Tibial artery (tissue), 4 donors: ENCODE results near the gene RIOX2.

Experiments
- DNase-seq, 2 donors: peaks; one replicate each; pipeline ENCODE4 v3.0.0-alpha.2; 2019
- H3K27ac ChIP-seq, 2 donors: fragments of 200-600 bp; sonication (generic) in 1 of 2; 1 replicate in 1 of 2; 2 replicates in 1 of 2; pipeline ENCODE4 v1.5.1; 2018 to 2019; ENCODE audit warnings: mild to moderate bottlenecking in 1 of 2
- H3K27me3 ChIP-seq, 2 donors: fragments of 200-600 bp; sonication (generic) in 1 of 2; one replicate each; pipeline versions ENCODE4 v1.5.1 to v1.6.0; 2016 to 2019
- H3K36me3 ChIP-seq, 3 donors: fragments of 200-600 bp; sonication (generic) in 2 of 3; one replicate each; pipeline ENCODE4 v1.5.1; 2016 to 2019; ENCODE audit warnings: mild to moderate bottlenecking in 2 of 3
- H3K4me1 ChIP-seq, 4 donors: fragments of 200-600 bp; sonication (generic) in 2 of 4; 1 replicate in 3 of 4; 2 replicates in 1 of 4; pipeline ENCODE4 v1.5.1; 2016 to 2019
- H3K4me3 ChIP-seq, 2 donors: fragments of 200-600 bp; sonication (generic) in 1 of 2; 1 replicate in 1 of 2; 2 replicates in 1 of 2; pipeline ENCODE4 v1.5.1; 2018 to 2019; ENCODE audit warnings: mild to moderate bottlenecking in 2 of 2
- H3K9me3 ChIP-seq, 3 donors: fragments of 200-600 bp; sonication (generic) in 1 of 3; one replicate each; pipeline ENCODE4 v1.5.1; 2016 to 2019
- intact Hi-C: fragments of 100-400 bp; cut with DNase I; formaldehyde crosslinking; loops from one replicate; pipeline ENCODE4 v1.15.0; 2023; ENCODE audit warnings: low total_unique reads
- TF ChIP-seq, protein P1 (sequence below), 2 experiments: fragments of 200-600 bp in 1 of 2; fragments of 450-650 bp in 1 of 2; IDR thresholded peaks; one replicate each; pipeline ENCODE4 v1.5.1; 2017 to 2019; ENCODE audit warnings: antibody characterized with exemption in 2 of 2, mild to moderate bottlenecking in 1 of 2, moderate library complexity in 1 of 2

The RIOX2 gene

DNA sequence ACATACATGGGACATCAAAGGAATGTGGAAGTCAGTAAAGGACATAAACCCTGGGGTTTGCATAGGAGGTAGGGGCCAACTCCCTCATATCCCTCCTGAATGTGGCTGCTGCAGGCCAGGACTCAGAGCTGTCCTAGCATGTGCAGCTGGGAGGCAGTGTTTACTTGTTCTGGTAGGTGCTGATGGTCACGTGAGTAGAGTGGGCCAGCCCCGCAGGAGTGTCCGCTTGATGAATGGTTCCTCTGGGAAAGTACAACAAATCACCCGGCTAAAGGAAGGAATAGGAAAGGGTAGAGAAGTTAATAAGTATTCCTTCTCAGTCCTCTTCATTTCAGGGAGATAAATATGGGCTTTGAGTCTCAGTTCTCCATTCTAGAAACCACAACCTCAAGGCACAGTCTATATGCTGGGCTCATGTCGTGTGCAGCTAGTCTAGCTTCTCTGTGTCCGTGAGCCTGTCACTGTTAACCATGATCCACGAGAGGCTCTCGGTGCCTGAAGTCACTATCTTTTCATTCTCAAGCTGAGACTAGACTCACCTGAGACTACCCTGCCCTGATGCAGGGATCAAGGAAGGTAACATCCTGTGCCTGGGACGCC lies 17.9 kb downstream of the RIOX2 start:
- no peaks in the 10 kb centered on the region for H3K9me3 ChIP-seq
- H3K27me3 ChIP-seq, result no peaks in the 10 kb centered on the region
- no peak for DNase-seq
- H3K4me1 ChIP-seq, result no peaks in the 10 kb centered on the region
- H3K4me3 ChIP-seq, result no peak overlapping the region
- TF ChIP-seq, protein P1, sequence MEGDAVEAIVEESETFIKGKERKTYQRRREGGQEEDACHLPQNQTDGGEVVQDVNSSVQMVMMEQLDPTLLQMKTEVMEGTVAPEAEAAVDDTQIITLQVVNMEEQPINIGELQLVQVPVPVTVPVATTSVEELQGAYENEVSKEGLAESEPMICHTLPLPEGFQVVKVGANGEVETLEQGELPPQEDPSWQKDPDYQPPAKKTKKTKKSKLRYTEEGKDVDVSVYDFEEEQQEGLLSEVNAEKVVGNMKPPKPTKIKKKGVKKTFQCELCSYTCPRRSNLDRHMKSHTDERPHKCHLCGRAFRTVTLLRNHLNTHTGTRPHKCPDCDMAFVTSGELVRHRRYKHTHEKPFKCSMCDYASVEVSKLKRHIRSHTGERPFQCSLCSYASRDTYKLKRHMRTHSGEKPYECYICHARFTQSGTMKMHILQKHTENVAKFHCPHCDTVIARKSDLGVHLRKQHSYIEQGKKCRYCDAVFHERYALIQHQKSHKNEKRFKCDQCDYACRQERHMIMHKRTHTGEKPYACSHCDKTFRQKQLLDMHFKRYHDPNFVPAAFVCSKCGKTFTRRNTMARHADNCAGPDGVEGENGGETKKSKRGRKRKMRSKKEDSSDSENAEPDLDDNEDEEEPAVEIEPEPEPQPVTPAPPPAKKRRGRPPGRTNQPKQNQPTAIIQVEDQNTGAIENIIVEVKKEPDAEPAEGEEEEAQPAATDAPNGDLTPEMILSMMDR (IDR thresholded peaks at IDR 0.05), result no peak
- intact Hi-C loops, result no loop called here
- peaks cover 25 to 77% (median 51%) of the 10 kb centered on the region in 3 donors for H3K36me3 ChIP-seq
- H3K27ac ChIP-seq, result no peak overlapping the region

DNA sequence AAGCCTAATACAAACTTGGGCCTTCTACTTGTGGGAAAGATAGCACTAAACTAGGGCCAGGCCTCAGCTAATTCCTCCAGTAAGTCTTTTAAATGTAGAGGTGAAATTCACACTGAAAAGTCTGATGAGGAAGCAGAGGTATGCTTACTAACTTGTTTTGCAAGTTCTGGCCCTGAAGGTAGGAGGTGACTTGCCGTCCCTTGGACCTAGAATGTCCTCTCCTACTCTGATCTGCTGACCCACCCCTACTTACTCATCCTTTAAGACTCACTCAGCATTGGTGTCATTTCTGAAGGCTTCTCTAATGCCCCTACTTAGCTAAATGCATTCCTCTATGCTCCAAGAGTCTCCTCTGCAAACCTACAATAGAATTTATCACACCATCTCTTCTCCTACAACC lies 19.4 kb downstream of the RIOX2 start:
- H3K4me3 ChIP-seq, result no peak overlapping the region
- H3K4me1 ChIP-seq, result no peaks in the 10 kb centered on the region
- peaks cover 26 to 83% (median 58%) of the 10 kb centered on the region in 3 donors for H3K36me3 ChIP-seq
- intact Hi-C loops, result no loop called here
- no peak for DNase-seq
- no peak overlapping the region for H3K27ac ChIP-seq
- TF ChIP-seq, protein P1 (IDR thresholded peaks at IDR 0.05), result no peak
- no peaks in the 10 kb centered on the region for H3K9me3 ChIP-seq
- H3K27me3 ChIP-seq, result no peaks in the 10 kb centered on the region

DNA sequence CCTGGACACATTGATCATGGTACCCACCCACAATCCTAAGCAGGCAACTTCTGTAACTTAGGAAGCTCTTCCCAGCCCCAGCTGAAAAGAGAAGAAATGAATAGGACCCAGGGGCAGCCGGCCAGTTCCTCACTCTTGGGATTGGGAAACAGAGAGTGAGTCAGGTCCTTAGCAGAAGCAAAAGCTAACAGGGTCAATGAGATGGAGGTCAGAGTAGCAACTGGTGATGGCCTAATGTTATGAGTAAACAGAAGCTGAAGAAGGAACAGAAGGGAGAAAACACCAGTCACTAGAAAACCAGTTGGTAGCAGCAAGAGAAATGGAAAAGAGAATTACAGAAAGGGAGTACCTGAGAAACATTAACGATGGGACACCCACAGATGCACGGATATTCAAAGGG lies 20.0 kb downstream of the RIOX2 start:
- H3K4me1 ChIP-seq, result no peaks in the 10 kb centered on the region
- no peaks in the 10 kb centered on the region for H3K9me3 ChIP-seq
- no peak overlapping the region for H3K4me3 ChIP-seq
- H3K27ac ChIP-seq, result no peak overlapping the region
- intact Hi-C loops, result no loop called here
- peak in 1 of 2 donors; percentile 63 for DNase-seq
- TF ChIP-seq, protein P1 (IDR thresholded peaks at IDR 0.05), result no peak
- H3K36me3 ChIP-seq, result peaks cover 32 to 83% (median 59%) of the 10 kb centered on the region in 3 donors
- no peaks in the 10 kb centered on the region for H3K27me3 ChIP-seq

DNA sequence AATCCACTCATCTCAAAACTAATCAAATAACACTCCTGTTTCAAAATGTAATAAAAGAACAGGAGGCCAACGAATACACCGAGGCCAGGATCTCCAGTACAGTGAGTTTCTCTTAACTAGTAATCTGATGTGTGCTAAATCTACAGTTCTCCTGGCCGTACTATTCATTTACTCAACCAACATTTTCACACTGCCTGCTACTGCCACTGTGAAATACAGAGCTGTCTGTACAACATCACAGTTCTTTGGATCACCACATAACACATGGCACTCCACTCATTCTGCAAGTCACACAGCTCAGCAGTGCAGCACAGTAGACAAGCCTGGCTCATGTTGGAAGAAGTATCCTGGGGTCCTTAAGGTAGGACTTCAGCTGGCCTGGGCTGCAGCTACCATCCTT lies 21.9 kb downstream of the RIOX2 start:
- no peak for DNase-seq
- Histone ChIP-seq H3K27ac (no peak overlapping the region), H3K9me3 (no peaks in the 10 kb centered on the region), H3K27me3 (no peaks in the 10 kb centered on the region), H3K4me1 (no peaks in the 10 kb centered on the region), H3K4me3 (no peak overlapping the region), H3K36me3 (peaks cover 50 to 97% (median 70%) of the 10 kb centered on the region in 3 donors)
- intact Hi-C loops, result no loop called here
- TF ChIP-seq, protein P1 (IDR thresholded peaks at IDR 0.05), result no peak

DNA sequence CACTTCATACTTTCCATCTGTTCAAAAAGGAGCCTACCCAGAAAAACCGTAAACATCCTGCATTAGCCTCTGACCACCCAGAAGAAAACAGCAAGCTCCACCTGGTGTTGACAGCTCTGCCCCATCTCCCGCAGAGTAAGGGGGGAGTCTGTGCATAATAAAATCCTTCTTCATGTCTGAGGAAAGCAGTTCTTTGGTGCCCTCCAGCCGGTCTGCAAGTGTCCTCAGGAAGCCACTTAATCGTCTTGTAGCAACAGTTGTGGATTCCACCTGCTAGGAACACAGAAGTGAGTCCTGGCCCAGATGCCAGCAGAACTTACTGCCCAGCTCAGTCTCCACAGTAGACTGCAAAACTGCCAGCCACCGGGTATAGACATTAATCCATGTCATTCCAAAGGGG lies 22.5 kb downstream of the RIOX2 start:
- Histone ChIP-seq H3K27ac (no peak overlapping the region), H3K9me3 (no peaks in the 10 kb centered on the region), H3K4me1 (no peaks in the 10 kb centered on the region), H3K4me3 (no peak overlapping the region), H3K36me3 (peaks cover 56 to 99% (median 75%) of the 10 kb centered on the region in 3 donors), H3K27me3 (no peaks in the 10 kb centered on the region)
- intact Hi-C loops, result no loop called here
- TF ChIP-seq, protein P1 (IDR thresholded peaks at IDR 0.05), result no peak
- no peak for DNase-seq

DNA sequence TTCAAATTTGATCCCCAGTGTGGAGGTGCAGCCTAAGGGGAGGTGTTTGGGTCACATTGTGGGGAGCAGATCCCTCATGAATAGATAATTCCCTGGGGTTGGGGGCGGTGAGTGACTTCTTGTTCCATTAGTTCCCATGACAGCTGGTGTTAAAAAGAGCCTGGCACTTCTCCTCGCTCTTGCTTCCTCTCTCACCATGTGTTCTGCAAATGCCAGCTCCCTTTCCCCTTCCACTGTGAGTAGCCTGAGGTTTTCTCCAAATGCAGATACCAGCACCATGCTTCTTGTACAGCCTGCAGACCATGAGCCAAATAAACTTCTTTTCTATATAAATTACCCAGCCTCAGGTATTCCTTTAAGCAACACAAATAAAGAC lies 23.1 kb downstream of the RIOX2 start:
- no peaks in the 10 kb centered on the region for H3K4me1 ChIP-seq
- DNase-seq, result no peak
- no peaks in the 10 kb centered on the region for H3K9me3 ChIP-seq
- H3K36me3 ChIP-seq, result peaks cover 56 to 99% (median 70%) of the 10 kb centered on the region in 3 donors
- TF ChIP-seq, protein P1 (IDR thresholded peaks at IDR 0.05), result no peak
- intact Hi-C loops, result no loop called here
- no peaks in the 10 kb centered on the region for H3K27me3 ChIP-seq
- no peak overlapping the region for H3K27ac ChIP-seq
- H3K4me3 ChIP-seq, result no peak overlapping the region
